Fibroblast of villous mesenchyme (primary cell): Measurements from ENCODE around the gene DNAH11. TPM values are rescaled to one million over a fixed set of nuclear protein-coding genes. Genes with fewer than 3 reads are reported as not detected.
"Not testable (repeated sequence)": the region's sequence is repeated elsewhere in the genome, so short reads cannot be mapped to it uniquely, and the experiment has no call there.

ENCODE experiments used
- DNase-seq: peaks from one replicate; pipeline ENCODE4 v3.0.0-alpha.2; 2010; ENCODE audit warnings: low read depth
- H3K4me3 ChIP-seq: 2 replicates; pipeline ENCODE4 v1.5.1; 2011; ENCODE audit warnings: low read depth, mild to moderate bottlenecking, low read length
- total RNA-seq: library from RNA; depleted of rRNA; stranded (reverse); fragments of >200 nt; gene quantifications from 2 replicates; pipeline ENCODE4 v1.2.3, GENCODE V29; 2012
- TF ChIP-seq, protein P1 (sequence below): IDR thresholded peaks from 2 replicates; pipeline ENCODE4 v1.5.1; 2012; ENCODE audit warnings: low read depth, mild to moderate bottlenecking, low read length; ENCODE audit not compliant: insufficient read depth

DNAH11 gene
- total RNA-seq, 1 donor: under 0.01 TPM

GRCh38 chr7:21508538-21508937 lies 34.3 kb upstream of the DNAH11 start:
- TF ChIP-seq, protein P1, sequence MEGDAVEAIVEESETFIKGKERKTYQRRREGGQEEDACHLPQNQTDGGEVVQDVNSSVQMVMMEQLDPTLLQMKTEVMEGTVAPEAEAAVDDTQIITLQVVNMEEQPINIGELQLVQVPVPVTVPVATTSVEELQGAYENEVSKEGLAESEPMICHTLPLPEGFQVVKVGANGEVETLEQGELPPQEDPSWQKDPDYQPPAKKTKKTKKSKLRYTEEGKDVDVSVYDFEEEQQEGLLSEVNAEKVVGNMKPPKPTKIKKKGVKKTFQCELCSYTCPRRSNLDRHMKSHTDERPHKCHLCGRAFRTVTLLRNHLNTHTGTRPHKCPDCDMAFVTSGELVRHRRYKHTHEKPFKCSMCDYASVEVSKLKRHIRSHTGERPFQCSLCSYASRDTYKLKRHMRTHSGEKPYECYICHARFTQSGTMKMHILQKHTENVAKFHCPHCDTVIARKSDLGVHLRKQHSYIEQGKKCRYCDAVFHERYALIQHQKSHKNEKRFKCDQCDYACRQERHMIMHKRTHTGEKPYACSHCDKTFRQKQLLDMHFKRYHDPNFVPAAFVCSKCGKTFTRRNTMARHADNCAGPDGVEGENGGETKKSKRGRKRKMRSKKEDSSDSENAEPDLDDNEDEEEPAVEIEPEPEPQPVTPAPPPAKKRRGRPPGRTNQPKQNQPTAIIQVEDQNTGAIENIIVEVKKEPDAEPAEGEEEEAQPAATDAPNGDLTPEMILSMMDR: no peak
- no peak overlapping the region for H3K4me3 ChIP-seq
- no peak for DNase-seq

- DNase-seq: no peak
- no peak overlapping the region for H3K4me3 ChIP-seq
- TF ChIP-seq, protein P1: no peak
Measured at GRCh38 chr7:21514062-21514461, 28.8 kb upstream of the DNAH11 start.

DNA sequence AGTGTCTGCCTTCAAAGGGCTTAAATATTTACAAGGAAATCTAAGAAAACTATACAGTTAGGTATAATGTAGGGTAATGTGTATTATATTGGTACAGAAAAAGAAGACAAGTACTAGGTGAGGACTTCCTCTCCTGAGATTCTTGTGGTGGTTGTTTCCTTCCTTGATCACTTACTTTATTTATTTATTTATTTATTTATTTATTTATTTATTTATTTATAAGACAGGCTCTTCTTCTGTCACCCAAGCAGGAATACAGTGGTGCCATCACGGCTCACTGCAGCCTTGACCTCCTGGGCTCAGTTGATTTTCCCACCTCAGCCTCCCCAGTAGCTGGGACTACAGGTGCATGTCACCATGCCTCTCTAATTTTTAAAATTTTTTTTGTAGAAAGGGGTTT lies 18.2 kb upstream of the DNAH11 start:
- no peak for DNase-seq
- TF ChIP-seq, protein P1: no peak
- no peak overlapping the region for H3K4me3 ChIP-seq

- no peak overlapping the region for H3K4me3 ChIP-seq
- no peak for DNase-seq
- TF ChIP-seq, protein P1: peak; percentile 51
Measured at GRCh38 chr7:21526007-21526406, 16.8 kb upstream of the DNAH11 start.

DNA sequence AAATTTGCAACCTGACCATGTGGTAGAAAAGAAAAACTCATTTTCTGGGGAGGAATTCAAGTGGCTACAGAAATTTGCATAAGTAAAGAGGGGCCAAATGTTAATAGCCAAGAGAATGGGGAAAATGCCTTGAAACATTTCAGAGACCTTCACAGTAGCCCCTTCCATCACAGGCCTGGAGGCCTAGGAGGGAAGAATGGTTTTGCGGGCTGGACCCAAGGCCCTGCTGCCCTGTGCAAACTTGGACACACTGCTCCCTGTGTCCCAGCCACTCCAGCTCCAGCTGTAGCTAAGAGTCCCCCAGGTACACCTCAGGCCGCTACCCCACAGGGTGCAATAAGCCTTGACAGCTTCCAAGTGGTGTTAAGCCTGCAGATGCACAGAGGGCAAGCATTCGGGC lies 16.4 kb upstream of the DNAH11 start:
- TF ChIP-seq, protein P1: no peak
- H3K4me3 ChIP-seq: no peak overlapping the region
- no peak for DNase-seq

GRCh38 chr7:21532485-21532884 lies 10.4 kb upstream of the DNAH11 start:
- H3K4me3 ChIP-seq, DNase-seq: not testable (repeated sequence)

DNA sequence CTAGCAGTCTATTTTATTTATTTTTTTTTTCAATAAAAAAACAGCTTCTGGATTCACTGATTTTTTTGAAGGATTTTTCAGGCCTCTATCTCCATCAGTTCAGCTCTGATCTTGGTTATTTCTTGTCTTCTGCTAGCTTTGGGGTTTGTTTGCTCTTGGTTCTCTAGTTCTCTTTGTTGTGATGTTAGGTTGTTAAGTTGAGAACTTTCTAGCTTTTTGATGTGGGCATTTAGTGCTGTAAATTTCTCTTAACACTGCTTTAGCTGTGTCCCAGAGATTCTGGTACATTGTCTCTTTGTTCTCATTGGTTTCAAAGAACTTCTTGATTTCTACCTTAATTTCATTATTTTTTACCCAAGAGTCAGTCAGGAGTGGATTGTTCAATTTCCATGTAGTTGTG lies 9.2 kb upstream of the DNAH11 start:
- not testable (repeated sequence) for DNase-seq, H3K4me3 ChIP-seq

GRCh38 chr7:21536445-21537118 lies 6.3 kb upstream of the DNAH11 start:
- not testable (repeated sequence) for DNase-seq

More at GRCh38 chr7:21536445-21537118, 6.3 kb upstream of the DNAH11 start:
- H3K4me3 ChIP-seq: not testable (repeated sequence)
